ENCODE measurements around the gene SOST. TPM values are rescaled to one million over a fixed set of nuclear protein-coding genes. Genes with fewer than 3 reads are reported as not detected.

The SOST gene
- total and polyA plus RNA-seq, 2 donors (not counting 1 experiment from before 2014, with no cell fraction given) = not detected

DNA sequence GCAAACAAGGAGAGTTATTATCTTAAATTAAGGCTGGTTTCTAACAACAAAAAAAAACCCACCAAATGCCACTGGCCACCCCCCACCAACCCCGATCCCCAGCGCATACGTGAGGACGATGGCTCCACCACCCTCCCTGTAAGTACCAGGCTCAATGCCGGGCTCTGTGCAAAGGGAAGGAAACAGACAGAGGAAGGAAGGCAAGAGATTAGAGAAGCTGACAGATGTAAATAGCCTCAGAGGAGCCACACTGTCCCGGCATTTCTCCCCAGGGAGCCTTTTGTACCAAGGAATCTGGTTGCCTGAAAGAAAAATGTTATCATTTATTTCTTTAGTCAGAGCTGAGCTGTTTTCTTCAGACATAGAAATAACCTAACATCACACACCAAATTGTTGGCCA is 13.1 kb downstream of the SOST start:
- H3K79me2 ChIP-seq (ENCODE audit: control insufficient read depth, insufficient read depth, low read length) = no peaks in the 10 kb centered on the region
- no peak for ATAC-seq (ENCODE audit: low read depth)
- H3K27me3 ChIP-seq (replicated peaks in 1 of 4; ENCODE audit: control extremely low read depth in 1 of 4, control insufficient read depth in 3 of 4, insufficient read depth in 4 of 4, low read length in 3 of 4) = peaks cover 0 to 21% (median 8%) of the 10 kb centered on the region in 4 experiments
- H3K4me1 ChIP-seq (ENCODE audit: control insufficient read depth in 2 of 2, insufficient read depth in 2 of 2, low read length in 2 of 2) = peaks cover 0 to 6% of the 10 kb centered on the region in 2 donors
- peaks cover 0 to 4% (median 0%) of the 10 kb centered on the region in 3 donors for H3K9me3 ChIP-seq (ENCODE audit: control extremely low read depth in 1 of 3, control insufficient read depth in 2 of 3, insufficient read depth in 1 of 3, low read length in 2 of 3)
- ChIA-PET CTCF (interaction anchor here (1.9 kb wide), 1 partner anchor 15 kb away, joined by 6 read pairs; no protein-coding TSS in a partner anchor), POLR2A (no interaction called here)
- Mint-ChIP-seq H3K4me1 (peaks cover 6% of the 10 kb centered on the region), H3K27me3 (peaks cover 59% of the 10 kb centered on the region), H3K9me3 (ENCODE audit: insufficient read depth) (no peaks in the 10 kb centered on the region), H3K4me3 (no peak overlapping the region), H3K27ac (no peak overlapping the region)
- H3K4me3 ChIP-seq (ENCODE audit: control extremely low read depth in 1 of 5, extremely low read depth in 1 of 5, insufficient read depth in 1 of 5, low read depth in 2 of 5, low read length in 4 of 5) = no peak overlapping the region
- H3K4me2 ChIP-seq (replicated peaks; ENCODE audit: low read depth, low read length, poor library complexity, severe bottlenecking) = no peak overlapping the region
- intact Hi-C loops (cut with micrococcal nuclease) = no loop called here
- H3K9ac ChIP-seq (ENCODE audit: low read length) = no peak overlapping the region
- H2AFZ ChIP-seq (ENCODE audit: insufficient read depth, low read depth, low read length, poor library complexity, severe bottlenecking) = no peak overlapping the region
- no peak for DNase-seq
- no peaks in the 10 kb centered on the region for H3K36me3 ChIP-seq (replicated peaks in 1 of 2; ENCODE audit: control extremely low read depth in 1 of 2, control insufficient read depth in 1 of 2, extremely low read depth in 1 of 2, insufficient read depth in 2 of 2, low read length in 1 of 2)
- H4K20me1 ChIP-seq (ENCODE audit: control insufficient read depth, insufficient read depth, low read length, poor library complexity, severe bottlenecking) = no peaks in the 10 kb centered on the region
- TF ChIP-seq, protein P1, sequence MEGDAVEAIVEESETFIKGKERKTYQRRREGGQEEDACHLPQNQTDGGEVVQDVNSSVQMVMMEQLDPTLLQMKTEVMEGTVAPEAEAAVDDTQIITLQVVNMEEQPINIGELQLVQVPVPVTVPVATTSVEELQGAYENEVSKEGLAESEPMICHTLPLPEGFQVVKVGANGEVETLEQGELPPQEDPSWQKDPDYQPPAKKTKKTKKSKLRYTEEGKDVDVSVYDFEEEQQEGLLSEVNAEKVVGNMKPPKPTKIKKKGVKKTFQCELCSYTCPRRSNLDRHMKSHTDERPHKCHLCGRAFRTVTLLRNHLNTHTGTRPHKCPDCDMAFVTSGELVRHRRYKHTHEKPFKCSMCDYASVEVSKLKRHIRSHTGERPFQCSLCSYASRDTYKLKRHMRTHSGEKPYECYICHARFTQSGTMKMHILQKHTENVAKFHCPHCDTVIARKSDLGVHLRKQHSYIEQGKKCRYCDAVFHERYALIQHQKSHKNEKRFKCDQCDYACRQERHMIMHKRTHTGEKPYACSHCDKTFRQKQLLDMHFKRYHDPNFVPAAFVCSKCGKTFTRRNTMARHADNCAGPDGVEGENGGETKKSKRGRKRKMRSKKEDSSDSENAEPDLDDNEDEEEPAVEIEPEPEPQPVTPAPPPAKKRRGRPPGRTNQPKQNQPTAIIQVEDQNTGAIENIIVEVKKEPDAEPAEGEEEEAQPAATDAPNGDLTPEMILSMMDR (IDR thresholded peaks at IDR 0.05) = no peak
- TF ChIP-seq EZH2 (IDR thresholded peaks at IDR 0.05; ENCODE audit: borderline replicate concordance, insufficient read depth, low read depth, low read length, poor library complexity, severe bottlenecking) = no peak
- H3K27ac ChIP-seq (ENCODE audit: low read length in 2 of 2) = no peak overlapping the region
- WGBS (ENCODE audit: insufficient coverage) = no CpG with 5 or more reads among the region's 6 CpGs

DNA sequence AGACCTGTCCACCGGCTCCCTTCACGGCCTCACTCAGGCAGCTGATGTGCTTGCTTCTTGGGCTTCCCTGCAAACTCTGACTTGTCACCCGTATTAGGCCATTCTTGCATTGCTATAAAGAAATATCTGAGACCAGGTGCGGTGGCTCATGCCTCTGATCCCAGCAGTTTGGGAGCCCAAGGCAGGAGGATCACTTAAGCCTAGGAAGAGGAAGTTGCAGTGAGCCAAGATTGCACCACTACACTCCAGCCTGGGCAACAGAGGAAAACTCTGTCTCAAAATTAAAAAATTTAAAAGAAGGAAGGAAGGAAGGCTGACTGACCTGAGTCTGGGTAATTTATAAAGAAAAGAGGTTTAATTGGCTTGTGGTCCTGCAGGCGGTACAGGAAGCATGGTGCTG is 17.0 kb downstream of the SOST start:
- H3K4me1 Mint-ChIP-seq = no peaks in the 10 kb centered on the region

More for the DNA sequence above, 17.0 kb downstream of the SOST start:
- ChIA-PET CTCF (interaction anchor here (1.2 kb wide), 1 partner anchor 26 kb away, joined by 3 read pairs; no protein-coding TSS in a partner anchor), POLR2A (no interaction called here)
- Mint-ChIP-seq H3K27ac (no peak overlapping the region), H3K9me3 (ENCODE audit: insufficient read depth) (no peaks in the 10 kb centered on the region), H3K27me3 (peaks cover 58% of the 10 kb centered on the region), H3K4me3 (no peak overlapping the region)
- intact Hi-C loops (cut with micrococcal nuclease) = no loop called here
- H3K9me3 ChIP-seq (ENCODE audit: control extremely low read depth in 1 of 3, control insufficient read depth in 2 of 3, insufficient read depth in 1 of 3, low read length in 2 of 3) = peaks cover 0 to 4% (median 0%) of the 10 kb centered on the region in 3 donors
- no peak overlapping the region for H2AFZ ChIP-seq (ENCODE audit: insufficient read depth, low read depth, low read length, poor library complexity, severe bottlenecking)
- no peaks in the 10 kb centered on the region for H4K20me1 ChIP-seq (ENCODE audit: control insufficient read depth, insufficient read depth, low read length, poor library complexity, severe bottlenecking)
- H3K4me2 ChIP-seq (replicated peaks; ENCODE audit: low read depth, low read length, poor library complexity, severe bottlenecking) = no peak overlapping the region
- H3K36me3 ChIP-seq (replicated peaks in 1 of 2; ENCODE audit: control extremely low read depth in 1 of 2, control insufficient read depth in 1 of 2, extremely low read depth in 1 of 2, insufficient read depth in 2 of 2, low read length in 1 of 2) = no peaks in the 10 kb centered on the region
- TF ChIP-seq, protein P1 (IDR thresholded peaks at IDR 0.05) = no peak
- no peak for TF ChIP-seq EZH2 (IDR thresholded peaks at IDR 0.05; ENCODE audit: borderline replicate concordance, insufficient read depth, low read depth, low read length, poor library complexity, severe bottlenecking)
- H3K79me2 ChIP-seq (ENCODE audit: control insufficient read depth, insufficient read depth, low read length) = no peaks in the 10 kb centered on the region
- DNase-seq (no peak), ATAC-seq (ENCODE audit: low read depth) (no peak)
- H3K4me3 ChIP-seq (ENCODE audit: control extremely low read depth in 1 of 5, extremely low read depth in 1 of 5, insufficient read depth in 1 of 5, low read depth in 2 of 5, low read length in 4 of 5) = no peak overlapping the region
- H3K27ac ChIP-seq (ENCODE audit: low read length in 2 of 2) = no peak overlapping the region
- peaks cover 0 to 18% (median 8%) of the 10 kb centered on the region in 4 experiments for H3K27me3 ChIP-seq (replicated peaks in 1 of 4; ENCODE audit: control extremely low read depth in 1 of 4, control insufficient read depth in 3 of 4, insufficient read depth in 4 of 4, low read length in 3 of 4)
- 95% methylated on average over 4 of the region's 5 CpGs for WGBS (ENCODE audit: insufficient coverage)
- no peaks in the 10 kb centered on the region for H3K4me1 ChIP-seq (ENCODE audit: control insufficient read depth in 2 of 2, insufficient read depth in 2 of 2, low read length in 2 of 2)
- H3K9ac ChIP-seq (ENCODE audit: low read length) = no peak overlapping the region

Measured in B cell (primary cell).